ENCODE measurements around the gene DNM3. TPM values are rescaled to one million over a fixed set of nuclear protein-coding genes. Genes with fewer than 3 reads are reported as not detected.

Gene DNM3
- total RNA-seq, 1 experiment from 2014 or later, result 0.71 TPM

DNA sequence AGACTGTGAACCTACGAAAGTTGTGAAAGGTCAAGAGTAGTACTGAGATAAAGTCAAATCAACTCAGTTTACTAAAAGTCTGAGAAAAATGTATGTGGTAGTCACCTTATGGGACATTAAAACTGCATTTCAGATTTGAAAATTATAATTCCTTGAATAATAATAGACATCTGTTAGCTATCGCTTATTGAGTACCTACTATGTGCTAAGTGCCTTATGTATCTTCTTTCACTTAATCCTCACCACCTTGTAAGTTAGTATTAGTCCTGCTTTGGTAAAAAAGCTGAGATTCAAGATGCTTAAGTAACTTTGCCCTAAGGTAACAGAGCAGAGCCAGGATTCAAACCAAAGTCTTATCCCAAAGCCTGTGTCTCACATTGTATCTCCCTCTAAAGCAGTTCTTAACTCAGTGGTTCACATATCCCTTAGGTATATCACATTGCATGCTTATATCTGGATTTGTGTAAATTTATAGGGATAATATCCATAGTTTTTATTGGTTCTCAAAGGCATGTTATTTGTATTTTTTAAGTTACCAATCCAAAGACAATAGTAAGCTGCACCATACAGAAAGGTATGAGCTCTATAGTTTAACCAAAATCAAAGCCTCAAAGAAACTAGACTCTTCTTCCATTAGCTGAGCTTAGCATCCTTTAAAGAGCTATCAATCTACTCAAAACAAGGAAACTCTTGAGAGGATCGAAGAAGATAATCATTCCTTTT, 601.7 kb downstream of the DNM3 start:
- H3K4me1 ChIP-seq (ENCODE audit: insufficient read depth, low read length, poor library complexity, severe bottlenecking), result peaks cover 6% of the 10 kb centered on the region
- ChIA-PET CTCF (interaction anchor here (0.6 to 0.8 kb wide), 3 partner anchors 13 to 441 kb away, joined by 3 to 11 read pairs (median 4); no protein-coding TSS in a partner anchor), POLR2A (ENCODE audit: low non-redundant PET) (interaction anchor here (0.7 kb wide), 1 partner anchor 22 kb away, joined by 3 read pairs; no protein-coding TSS in a partner anchor)
- TF ChIP-seq, protein P1, sequence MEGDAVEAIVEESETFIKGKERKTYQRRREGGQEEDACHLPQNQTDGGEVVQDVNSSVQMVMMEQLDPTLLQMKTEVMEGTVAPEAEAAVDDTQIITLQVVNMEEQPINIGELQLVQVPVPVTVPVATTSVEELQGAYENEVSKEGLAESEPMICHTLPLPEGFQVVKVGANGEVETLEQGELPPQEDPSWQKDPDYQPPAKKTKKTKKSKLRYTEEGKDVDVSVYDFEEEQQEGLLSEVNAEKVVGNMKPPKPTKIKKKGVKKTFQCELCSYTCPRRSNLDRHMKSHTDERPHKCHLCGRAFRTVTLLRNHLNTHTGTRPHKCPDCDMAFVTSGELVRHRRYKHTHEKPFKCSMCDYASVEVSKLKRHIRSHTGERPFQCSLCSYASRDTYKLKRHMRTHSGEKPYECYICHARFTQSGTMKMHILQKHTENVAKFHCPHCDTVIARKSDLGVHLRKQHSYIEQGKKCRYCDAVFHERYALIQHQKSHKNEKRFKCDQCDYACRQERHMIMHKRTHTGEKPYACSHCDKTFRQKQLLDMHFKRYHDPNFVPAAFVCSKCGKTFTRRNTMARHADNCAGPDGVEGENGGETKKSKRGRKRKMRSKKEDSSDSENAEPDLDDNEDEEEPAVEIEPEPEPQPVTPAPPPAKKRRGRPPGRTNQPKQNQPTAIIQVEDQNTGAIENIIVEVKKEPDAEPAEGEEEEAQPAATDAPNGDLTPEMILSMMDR (conservative IDR thresholded peaks at IDR 0.05; ENCODE audit: low read depth, low read length), result no peak
- TF ChIP-seq EZH2 (IDR thresholded peaks at IDR 0.05; ENCODE audit: borderline replicate concordance, low read depth, low read length, poor library complexity, severe bottlenecking), result no peak
- DNase-seq (ENCODE audit: low spot score), result no peak
- peak overlapping the region; percentile 91 for H3K27ac ChIP-seq (ENCODE audit: low read depth, low read length, poor library complexity, severe bottlenecking)
- H3K9me3 ChIP-seq (ENCODE audit: low read depth, low read length, poor library complexity, severe bottlenecking), result no peaks in the 10 kb centered on the region
- intact Hi-C loops (cut with micrococcal nuclease; ENCODE audit: unreplicated experiment), result no loop called here
- TSS peak; percentile 70 for BruUV-seq (replicated peaks)
- peak overlapping the region; percentile 86 for H3K4me3 ChIP-seq (ENCODE audit: low read depth, low read length, poor library complexity, severe bottlenecking)
- H3K27me3 ChIP-seq (replicated peaks; ENCODE audit: insufficient read depth, low read depth, low read length, poor library complexity), result no peaks in the 10 kb centered on the region
- peaks cover 6% of the 10 kb centered on the region for H3K36me3 ChIP-seq (ENCODE audit: insufficient read depth, low read length, poor library complexity, severe bottlenecking)

- H3K4me1 ChIP-seq (ENCODE audit: insufficient read depth, low read length, poor library complexity, severe bottlenecking), result peaks cover 6% of the 10 kb centered on the region
- no TSS peak for BruUV-seq (replicated peaks)
- intact Hi-C loops (cut with micrococcal nuclease; ENCODE audit: unreplicated experiment), result loop anchor here (1.0 kb wide), 1 partner anchor 442 kb away; no protein-coding TSS in a partner anchor
- peak within 1 kb of the TSS; percentile 86 for H3K4me3 ChIP-seq (ENCODE audit: low read depth, low read length, poor library complexity, severe bottlenecking)
- H3K36me3 ChIP-seq (ENCODE audit: insufficient read depth, low read length, poor library complexity, severe bottlenecking), result peaks cover 6% of the 10 kb centered on the region
- no peaks in the 10 kb centered on the region for H3K9me3 ChIP-seq (ENCODE audit: low read depth, low read length, poor library complexity, severe bottlenecking)
- TF ChIP-seq EZH2 (IDR thresholded peaks at IDR 0.05; ENCODE audit: borderline replicate concordance, low read depth, low read length, poor library complexity, severe bottlenecking), result no peak
- TF ChIP-seq, protein P1 (conservative IDR thresholded peaks at IDR 0.05; ENCODE audit: low read depth, low read length), result peak; percentile 97
- peak within 1 kb of the TSS; percentile 91 for H3K27ac ChIP-seq (ENCODE audit: low read depth, low read length, poor library complexity, severe bottlenecking)
- peak; percentile 94 for DNase-seq (ENCODE audit: low spot score)
- POLR2A ChIA-PET (ENCODE audit: low non-redundant PET), result interaction anchor here (0.7 kb wide), 1 partner anchor 23 kb away, joined by 3 read pairs; no protein-coding TSS in a partner anchor
- CTCF ChIA-PET, result interaction anchor here (0.6 to 0.8 kb wide), 3 partner anchors 14 to 442 kb away, joined by 3 to 11 read pairs (median 4); no protein-coding TSS in a partner anchor
- no peaks in the 10 kb centered on the region for H3K27me3 ChIP-seq (replicated peaks; ENCODE audit: insufficient read depth, low read depth, low read length, poor library complexity)
Observed at GRCh38 chr1:172443666-172444453, 602.6 kb downstream of the DNM3 start, which contains the start of gene PIGC. PIGC (minus strand) TSS chr1:172444069; CDS start chr1:172442622, 1,447 bp downstream.

DNA sequence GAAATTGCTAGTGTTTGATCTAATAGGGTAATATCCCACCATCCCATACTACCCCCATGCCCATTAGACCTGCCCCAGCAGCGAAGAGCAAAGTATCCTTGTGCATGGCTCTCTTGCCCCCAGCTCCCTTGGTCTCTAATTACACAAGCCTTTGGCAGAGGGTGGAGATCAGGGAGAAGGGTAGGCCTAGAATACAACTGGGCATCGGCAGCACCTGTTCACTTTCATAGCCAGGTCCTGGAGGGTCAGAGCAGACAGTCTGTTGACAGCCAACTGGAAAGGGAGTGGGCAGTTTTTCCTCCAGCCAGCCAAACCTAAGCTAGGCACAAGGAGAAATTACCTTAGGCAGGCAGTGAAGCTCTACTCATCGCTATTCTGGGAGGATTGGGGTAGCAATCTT, 605.2 kb downstream of the DNM3 start:
- intact Hi-C loops (cut with micrococcal nuclease; ENCODE audit: unreplicated experiment), result no loop called here
- Histone ChIP-seq H3K4me1 (ENCODE audit: insufficient read depth, low read length, poor library complexity, severe bottlenecking) (peaks cover 6% of the 10 kb centered on the region), H3K27ac (ENCODE audit: low read depth, low read length, poor library complexity, severe bottlenecking) (no peak overlapping the region), H3K9me3 (ENCODE audit: low read depth, low read length, poor library complexity, severe bottlenecking) (no peaks in the 10 kb centered on the region), H3K27me3 (replicated peaks; ENCODE audit: insufficient read depth, low read depth, low read length, poor library complexity) (no peaks in the 10 kb centered on the region), H3K36me3 (ENCODE audit: insufficient read depth, low read length, poor library complexity, severe bottlenecking) (peaks cover 5% of the 10 kb centered on the region), H3K4me3 (ENCODE audit: low read depth, low read length, poor library complexity, severe bottlenecking) (no peak overlapping the region)
- POLR2A ChIA-PET (ENCODE audit: low non-redundant PET), result no interaction called here
- CTCF ChIA-PET, result no interaction called here
- no peak for DNase-seq (ENCODE audit: low spot score)
- no peak for TF ChIP-seq EZH2 (IDR thresholded peaks at IDR 0.05; ENCODE audit: borderline replicate concordance, low read depth, low read length, poor library complexity, severe bottlenecking)
- TF ChIP-seq, protein P1 (conservative IDR thresholded peaks at IDR 0.05; ENCODE audit: low read depth, low read length), result no peak
- BruUV-seq (replicated peaks), result no TSS peak

All from A673 (cell line).